Coronary artery (tissue), 2 donors: Measurements from ENCODE around the gene TMEM213.

Experiments
- DNase-seq: peaks from one replicate; pipeline ENCODE4 v3.0.0-alpha.2; 2017; ENCODE audit warnings: low spot score
- H3K27ac ChIP-seq, 2 donors: fragments of 200-600 bp; sonication (generic); one replicate each; pipeline ENCODE4 v1.5.1; 2016 to 2019
- H3K4me3 ChIP-seq: fragments of 200-600 bp; sonication (generic); 2 replicates; pipeline ENCODE4 v1.5.1; 2016; ENCODE audit warnings: mild to moderate bottlenecking, moderate library complexity
- CTCF ChIP-seq: fragments of 200-600 bp; sonication (generic); IDR thresholded peaks from one replicate; pipeline ENCODE4 v1.5.1; 2019; ENCODE audit warnings: antibody characterized with exemption

Gene TMEM213

DNA sequence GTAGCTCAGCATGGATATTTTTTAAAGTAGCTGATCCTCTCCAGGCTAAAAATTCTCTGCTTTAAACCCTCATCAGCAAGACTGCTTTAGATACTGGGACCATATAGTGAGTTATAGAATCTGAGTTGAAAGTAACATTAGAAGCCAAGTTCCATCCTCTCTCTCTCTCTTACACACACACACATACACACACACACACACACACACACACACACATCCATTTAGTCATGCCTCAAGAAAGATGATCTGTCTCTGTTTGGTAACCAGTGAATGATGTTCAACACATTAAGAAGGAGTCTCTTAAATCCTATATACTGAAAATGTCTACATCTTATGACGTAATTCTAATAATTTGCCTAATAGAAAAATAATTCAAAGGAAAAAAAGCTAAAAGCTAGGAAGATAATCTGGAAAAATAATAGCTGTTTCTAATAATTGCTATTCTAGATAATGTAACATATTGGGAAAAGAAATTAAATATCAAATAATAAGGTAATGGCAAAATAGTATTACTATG, 17.1 kb downstream of the TMEM213 start:
- no peak for TF ChIP-seq CTCF
- H3K4me3 ChIP-seq: no peak overlapping the region
- no peak overlapping the region for H3K27ac ChIP-seq
- no peak for DNase-seq

DNA sequence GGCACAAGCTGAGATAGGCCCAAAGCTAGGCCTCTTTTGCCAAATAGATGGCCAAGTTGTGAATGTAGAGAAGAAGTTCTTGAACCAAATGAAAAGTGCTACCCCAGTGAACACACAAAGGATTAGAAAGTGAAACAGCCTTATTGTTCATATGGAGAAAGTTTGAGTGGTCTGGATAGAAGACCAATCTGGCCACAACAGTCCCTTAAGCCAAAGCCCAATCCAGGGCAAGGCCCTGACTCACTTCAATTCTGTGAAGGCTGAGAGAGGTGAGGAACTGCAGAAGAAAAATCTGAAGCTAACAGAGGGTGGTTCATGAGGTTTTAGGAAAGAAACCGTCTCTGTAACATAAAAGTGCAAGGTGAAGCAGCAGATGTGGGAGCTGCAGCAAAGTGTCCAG, 18.9 kb downstream of the TMEM213 start:
- no peak for TF ChIP-seq CTCF
- no peak for DNase-seq
- H3K4me3 ChIP-seq: no peak overlapping the region
- H3K27ac ChIP-seq: no peak overlapping the region

- H3K27ac ChIP-seq: no peak overlapping the region
- no peak for TF ChIP-seq CTCF
- H3K4me3 ChIP-seq: no peak overlapping the region
- DNase-seq: no peak
These were observed 21.8 kb downstream of the TMEM213 start for GRCh38 chr7:138819625-138820024.

DNA sequence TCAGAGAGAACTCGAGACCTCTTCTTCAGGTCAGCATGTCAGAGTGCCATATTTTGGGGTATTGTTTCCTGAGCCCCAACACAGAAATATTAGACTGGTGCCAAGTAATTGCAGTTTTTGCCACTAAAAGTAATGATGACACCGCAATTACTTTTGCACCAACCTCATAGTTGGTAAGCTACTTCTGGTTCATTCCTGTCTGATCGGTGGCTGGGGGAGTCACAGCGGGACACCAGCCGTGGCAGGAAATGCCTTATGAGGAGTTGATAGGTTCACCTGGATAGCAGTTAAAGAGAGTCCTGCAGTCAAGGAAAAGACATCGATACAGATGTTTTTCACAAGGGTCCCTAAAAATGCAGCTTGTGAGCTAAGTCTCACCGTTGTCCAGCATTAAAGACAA, 24.1 kb downstream of the TMEM213 start:
- Histone ChIP-seq H3K4me3 (no peak overlapping the region), H3K27ac (no peak overlapping the region)
- no peak for TF ChIP-seq CTCF

GRCh38 chr7:138822867-138823535, 25.2 kb downstream of the TMEM213 start:
- no peak overlapping the region for H3K4me3 ChIP-seq
- no peak overlapping the region for H3K27ac ChIP-seq
- no peak for TF ChIP-seq CTCF
- no peak for DNase-seq

More for the DNA sequence above, 24.1 kb downstream of the TMEM213 start:
- no peak for DNase-seq

DNA sequence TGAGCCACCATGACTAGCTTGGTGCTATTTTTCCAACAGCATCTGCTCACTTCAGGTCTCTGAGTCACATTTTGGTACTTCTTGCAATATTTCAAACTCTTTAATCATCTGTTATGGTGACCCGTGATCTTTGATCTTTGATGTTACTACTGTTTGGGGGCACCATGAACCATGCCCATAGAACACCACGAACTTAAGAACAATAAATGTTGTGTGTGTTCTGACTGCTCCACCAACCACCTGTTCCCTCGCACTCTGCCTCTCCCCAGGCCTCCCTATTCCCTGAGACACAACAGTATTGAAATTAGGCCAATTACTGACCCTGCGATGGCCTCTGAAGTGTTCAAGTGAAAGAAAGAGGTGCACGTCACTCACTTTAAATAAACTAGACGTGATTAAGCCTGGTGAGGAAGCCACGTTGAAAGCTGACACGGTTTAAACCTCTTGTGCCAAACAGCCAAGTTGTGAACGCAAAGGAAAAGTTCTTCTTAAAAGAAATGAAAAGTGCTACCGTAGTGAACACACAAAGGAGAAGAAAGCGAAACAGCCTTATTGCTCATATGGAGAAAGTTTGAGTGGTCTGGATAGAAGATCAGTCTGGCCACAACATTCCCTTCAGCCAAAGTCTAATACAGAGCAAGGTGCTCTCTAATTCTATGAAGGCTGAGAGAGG, 27.4 kb downstream of the TMEM213 start:
- no peak for DNase-seq
- no peak for TF ChIP-seq CTCF
- H3K27ac ChIP-seq: no peak overlapping the region
- no peak overlapping the region for H3K4me3 ChIP-seq

- TF ChIP-seq CTCF: no peak
- Histone ChIP-seq H3K4me3 (no peak overlapping the region), H3K27ac (no peak overlapping the region)
- DNase-seq: no peak
These were observed 30.5 kb downstream of the TMEM213 start for GRCh38 chr7:138828302-138828701.
